HEK293 (cell line): ENCODE measurements around the gene HOXB1.

ENCODE experiments used
- MYNN ChIP-seq: fragments of 450-650 bp; formaldehyde crosslinking; IDR thresholded peaks from 2 replicates; pipeline ENCODE4 v1.5.1; 2016; ENCODE audit warnings: missing biosample characterization, missing genetic modification characterization, borderline replicate concordance
- PBX3 ChIP-seq: sonication (generic); formaldehyde crosslinking; IDR thresholded peaks from 2 replicates; pipeline ENCODE4 v1.8.1; 2022; ENCODE audit warnings: mild to moderate bottlenecking, moderate library complexity, missing genetic modification reagents
- YY1 ChIP-seq: fragments of 450-650 bp; formaldehyde crosslinking; IDR thresholded peaks from 2 replicates; pipeline ENCODE4 v1.5.1; 2018; ENCODE audit warnings: missing biosample characterization, missing genetic modification characterization
- TF ChIP-seq, protein P1 (sequence below): fragments of 450-650 bp; formaldehyde crosslinking; IDR thresholded peaks from 2 replicates; pipeline ENCODE4 v1.5.1; 2016; ENCODE audit warnings: missing biosample characterization, missing genetic modification characterization

DNA sequence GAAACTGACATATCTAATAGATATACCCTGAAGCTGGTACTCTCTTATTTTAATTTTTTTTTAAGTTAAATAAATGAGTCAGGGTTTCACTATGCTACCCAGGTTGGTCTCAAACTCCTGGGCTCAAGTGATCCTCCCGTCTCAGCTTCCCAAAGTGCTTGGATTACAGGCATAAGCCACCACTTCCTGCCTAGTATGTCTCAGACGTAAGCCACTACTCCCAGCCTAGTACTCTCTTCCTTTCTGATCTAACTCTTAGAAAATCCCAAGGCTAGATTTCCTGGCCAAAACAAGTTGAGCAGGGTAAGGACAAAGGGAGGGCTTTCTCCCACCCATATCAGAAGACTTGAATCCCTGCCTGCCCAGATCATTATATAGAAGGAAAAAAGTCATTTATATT is 33.7 kb downstream of the HOXB1 start:
- no peak for TF ChIP-seq PBX3 (CRISPR knock-in tag)
- TF ChIP-seq, protein P1, sequence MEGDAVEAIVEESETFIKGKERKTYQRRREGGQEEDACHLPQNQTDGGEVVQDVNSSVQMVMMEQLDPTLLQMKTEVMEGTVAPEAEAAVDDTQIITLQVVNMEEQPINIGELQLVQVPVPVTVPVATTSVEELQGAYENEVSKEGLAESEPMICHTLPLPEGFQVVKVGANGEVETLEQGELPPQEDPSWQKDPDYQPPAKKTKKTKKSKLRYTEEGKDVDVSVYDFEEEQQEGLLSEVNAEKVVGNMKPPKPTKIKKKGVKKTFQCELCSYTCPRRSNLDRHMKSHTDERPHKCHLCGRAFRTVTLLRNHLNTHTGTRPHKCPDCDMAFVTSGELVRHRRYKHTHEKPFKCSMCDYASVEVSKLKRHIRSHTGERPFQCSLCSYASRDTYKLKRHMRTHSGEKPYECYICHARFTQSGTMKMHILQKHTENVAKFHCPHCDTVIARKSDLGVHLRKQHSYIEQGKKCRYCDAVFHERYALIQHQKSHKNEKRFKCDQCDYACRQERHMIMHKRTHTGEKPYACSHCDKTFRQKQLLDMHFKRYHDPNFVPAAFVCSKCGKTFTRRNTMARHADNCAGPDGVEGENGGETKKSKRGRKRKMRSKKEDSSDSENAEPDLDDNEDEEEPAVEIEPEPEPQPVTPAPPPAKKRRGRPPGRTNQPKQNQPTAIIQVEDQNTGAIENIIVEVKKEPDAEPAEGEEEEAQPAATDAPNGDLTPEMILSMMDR (tag by site-specific recombination): no peak
- no peak for TF ChIP-seq YY1 (tag by site-specific recombination)
- TF ChIP-seq MYNN (tag by site-specific recombination): no peak
